Neural crest cell (in vitro differentiated cells): ENCODE measurements around the gene NAP1L1. TPM values are rescaled to one million over a fixed set of nuclear protein-coding genes. Genes with fewer than 3 reads are reported as not detected.

Experiments used
- DNase-seq: peaks from one replicate; pipeline ENCODE4 v3.0.0; 2021; ENCODE audit warnings: low read depth, mixed read lengths, low spot score
- H3K27ac Mint-ChIP-seq: one replicate; pipeline ENCODE4 v1.8.0; 2021; ENCODE audit warnings: mild to moderate bottlenecking, mixed read lengths; ENCODE audit not compliant: unreplicated experiment
- H3K27me3 Mint-ChIP-seq: 2 replicates; pipeline ENCODE4 v1.8.0; 2021; ENCODE audit warnings: low read depth, mild to moderate bottlenecking, mixed read lengths
- H3K36me3 Mint-ChIP-seq: 2 replicates; pipeline ENCODE4 v1.8.0; 2021; ENCODE audit warnings: low read depth, mild to moderate bottlenecking, mixed read lengths
- H3K4me1 Mint-ChIP-seq: 2 replicates; pipeline ENCODE4 v1.8.0; 2021; ENCODE audit warnings: mixed read lengths
- H3K4me3 Mint-ChIP-seq: one replicate; pipeline ENCODE4 v1.8.0; 2021; ENCODE audit warnings: mild to moderate bottlenecking, mixed read lengths
- H3K9me3 Mint-ChIP-seq: 2 replicates; pipeline ENCODE4 v1.8.0; 2021; ENCODE audit warnings: mixed read lengths
- CTCF ChIP-seq: fragments of 200-600 bp; sonication (generic); conservative IDR thresholded peaks from 2 replicates; pipeline ENCODE4 v1.5.0; 2021; ENCODE audit warnings: antibody characterized with exemption, mild to moderate bottlenecking
- total RNA-seq: library from RNA; stranded (reverse); gene quantifications from 2 replicates; pipeline ENCODE4 v1.2.1, GENCODE V29; 2021

The NAP1L1 gene
- total RNA-seq, 1 donor from 2014 or later = 1,116 TPM

- DNase-seq = no peak
- peak overlapping the region; percentile 59 for H3K4me3 Mint-ChIP-seq
- peak overlapping the region; percentile 17 for H3K27ac Mint-ChIP-seq
- no peak for TF ChIP-seq CTCF
- peaks cover 3% of the 10 kb centered on the region for H3K9me3 Mint-ChIP-seq
- peaks cover 36% of the 10 kb centered on the region for H3K36me3 Mint-ChIP-seq
- peaks cover 68% of the 10 kb centered on the region for H3K4me1 Mint-ChIP-seq
- H3K27me3 Mint-ChIP-seq = peaks cover 4% of the 10 kb centered on the region
These were observed 2.6 kb downstream of the NAP1L1 start for GRCh38 chr12:76081909-76082308.

- Mint-ChIP-seq H3K9me3 (peaks cover 3% of the 10 kb centered on the region), H3K36me3 (peaks cover 36% of the 10 kb centered on the region), H3K4me1 (peaks cover 69% of the 10 kb centered on the region), H3K27ac (no peak overlapping the region), H3K27me3 (peaks cover 4% of the 10 kb centered on the region), H3K4me3 (peak overlapping the region; percentile 72)
- DNase-seq = no peak
- peak; percentile 48 for TF ChIP-seq CTCF
These were observed 3.6 kb downstream of the NAP1L1 start for GRCh38 chr12:76080729-76081415.

GRCh38 chr12:76080017-76080728, 4.3 kb downstream of the NAP1L1 start:
- peaks cover 36% of the 10 kb centered on the region for H3K36me3 Mint-ChIP-seq
- peaks cover 3% of the 10 kb centered on the region for H3K9me3 Mint-ChIP-seq
- peak overlapping the region; percentile 31 for H3K27ac Mint-ChIP-seq

GRCh38 chr12:76078748-76079147, 5.7 kb downstream of the NAP1L1 start:
- Mint-ChIP-seq H3K27ac (no peak overlapping the region), H3K4me1 (peaks cover 61% of the 10 kb centered on the region), H3K36me3 (peaks cover 36% of the 10 kb centered on the region), H3K9me3 (peaks cover 3% of the 10 kb centered on the region), H3K27me3 (no peaks in the 10 kb centered on the region), H3K4me3 (peak overlapping the region; percentile 25)
- DNase-seq = no peak
- no peak for TF ChIP-seq CTCF

More at GRCh38 chr12:76080017-76080728, 4.3 kb downstream of the NAP1L1 start:
- peak overlapping the region; percentile 72 for H3K4me3 Mint-ChIP-seq
- no peak for TF ChIP-seq CTCF
- H3K27me3 Mint-ChIP-seq = peaks cover 4% of the 10 kb centered on the region
- no peak for DNase-seq
- peaks cover 63% of the 10 kb centered on the region for H3K4me1 Mint-ChIP-seq

- Mint-ChIP-seq H3K4me3 (no peak overlapping the region), H3K4me1 (peaks cover 50% of the 10 kb centered on the region), H3K9me3 (peaks cover 3% of the 10 kb centered on the region), H3K27ac (no peak overlapping the region), H3K36me3 (peaks cover 30% of the 10 kb centered on the region), H3K27me3 (no peaks in the 10 kb centered on the region)
- no peak for TF ChIP-seq CTCF
- no peak for DNase-seq
These were observed 9.0 kb downstream of the NAP1L1 start for GRCh38 chr12:76075448-76075847.
